OCI-LY1 (cell line): ENCODE results near the gene XPR1.

ENCODE experiments used
- H2AFZ ChIP-seq: fragments of 200-600 bp; sonication (generic), shearing (Covaris generic); 2 replicates; pipeline ENCODE4 v1.6.0; 2014; ENCODE audit warnings: antibody characterized with exemption, mild to moderate bottlenecking, low read length
- H3F3A ChIP-seq: fragments of 200-600 bp; sonication (generic), shearing (Covaris generic); 2 replicates; pipeline ENCODE4 v1.6.0; 2014; ENCODE audit warnings: mild to moderate bottlenecking, antibody characterized with exemption, low read length, moderate library complexity; ENCODE audit not compliant: insufficient read depth
- H3K27ac ChIP-seq: fragments of 200-600 bp; sonication (generic); 2 replicates; pipeline ENCODE4 v1.5.1; 2014; ENCODE audit warnings: low read length, mixed run types, mild to moderate bottlenecking, low read depth; ENCODE audit not compliant: poor library complexity, severe bottlenecking
- H3K27me3 ChIP-seq: fragments of 200-600 bp; sonication (generic); 2 replicates; pipeline ENCODE4 v1.6.0; 2014; ENCODE audit warnings: antibody characterized with exemption, mild to moderate bottlenecking, low read length, moderate library complexity; ENCODE audit not compliant: insufficient read depth
- H3K36me3 ChIP-seq: fragments of 200-600 bp; sonication (generic); 2 replicates; pipeline ENCODE4 v1.6.1; 2014; ENCODE audit warnings: mild to moderate bottlenecking, antibody characterized with exemption, low read length, moderate library complexity, mixed read lengths; ENCODE audit not compliant: insufficient read depth
- H3K4me1 ChIP-seq: fragments of 200-600 bp; sonication (generic); 2 replicates; pipeline ENCODE4 v1.5.1; 2014; ENCODE audit warnings: mild to moderate bottlenecking, low read length, moderate library complexity; ENCODE audit not compliant: insufficient read depth, severe bottlenecking
- H3K4me2 ChIP-seq: fragments of 200-600 bp; sonication (generic), shearing (Covaris generic); 2 replicates; pipeline ENCODE4 v1.6.1; 2014; ENCODE audit warnings: low read length
- H3K4me3 ChIP-seq: fragments of 200-600 bp; sonication (generic); 2 replicates; pipeline ENCODE4 v1.5.1; 2014; ENCODE audit warnings: low read length, low read depth, mild to moderate bottlenecking, mixed read lengths; ENCODE audit not compliant: poor library complexity, severe bottlenecking
- H3K79me2 ChIP-seq: fragments of 200-600 bp; shearing (Covaris generic); 2 replicates; pipeline ENCODE4 v1.6.1; 2016; ENCODE audit warnings: mixed run types, low read length, mixed read lengths; ENCODE audit not compliant: insufficient read depth
- H3K9ac ChIP-seq: fragments of 200-600 bp; sonication (generic), shearing (Covaris generic); 2 replicates; pipeline ENCODE4 v1.6.1; 2014; ENCODE audit warnings: mild to moderate bottlenecking, low read length, mixed read lengths
- H3K9me2 ChIP-seq: fragments of 200-600 bp; sonication (generic), shearing (Covaris generic); 2 replicates; pipeline ENCODE4 v1.6.1; 2014; ENCODE audit warnings: low read depth, mild to moderate bottlenecking, low read length, mixed read lengths
- H3K9me3 ChIP-seq: fragments of 200-600 bp; shearing (Covaris generic); 2 replicates; pipeline ENCODE4 v1.6.1; 2014; ENCODE audit warnings: low read length, mixed read lengths
- H4K20me1 ChIP-seq: fragments of 200-600 bp; sonication (generic), shearing (Covaris generic); 2 replicates; pipeline ENCODE4 v1.6.0; 2016; ENCODE audit warnings: mild to moderate bottlenecking, low read length; ENCODE audit not compliant: insufficient read depth
- EZH2 ChIP-seq: fragments of 200-600 bp; sonication (generic), shearing (Covaris generic); IDR thresholded peaks from 2 replicates; pipeline ENCODE4 v1.8.0; 2017; ENCODE audit warnings: borderline replicate concordance, mixed run types, mild to moderate bottlenecking, antibody characterized with exemption, low read length, moderate library complexity, mixed read lengths
- TF ChIP-seq, protein P1 (sequence below): fragments of 200-600 bp; sonication (generic), shearing (Covaris generic); IDR thresholded peaks from 2 replicates; pipeline ENCODE4 v1.5.1; 2017; ENCODE audit warnings: mild to moderate bottlenecking, antibody characterized with exemption, low read length, moderate library complexity, mixed read lengths

Gene XPR1

DNA sequence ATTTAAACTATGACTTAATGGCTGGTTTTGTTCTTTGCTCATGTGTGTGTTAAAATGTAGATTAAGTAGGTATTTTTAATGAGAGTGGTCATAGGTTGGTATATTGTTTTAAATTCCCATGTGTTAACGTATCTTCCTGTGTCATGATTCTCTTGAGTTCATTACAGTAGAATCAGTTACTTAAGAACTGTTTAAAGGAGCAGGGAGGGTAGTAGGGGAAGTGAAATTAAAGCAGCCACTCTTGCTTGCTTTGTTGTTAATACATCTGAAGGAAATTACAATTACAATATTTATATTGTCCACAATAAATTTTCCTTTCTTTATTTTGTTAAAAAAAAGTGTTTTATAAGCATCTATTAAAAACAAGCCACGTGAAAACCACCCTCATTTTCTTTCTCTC, 161.6 kb downstream of the XPR1 start:
- Histone ChIP-seq H3K4me2 (no peak overlapping the region), H3K9me2 (no peaks in the 10 kb centered on the region), H4K20me1 (no peaks in the 10 kb centered on the region), H3K27me3 (no peaks in the 10 kb centered on the region), H3K36me3 (no peaks in the 10 kb centered on the region), H3K4me1 (peaks cover 7% of the 10 kb centered on the region), H3K4me3 (no peak overlapping the region), H3K9ac (no peak overlapping the region), H3K9me3 (no peaks in the 10 kb centered on the region), H3K27ac (no peak overlapping the region), H3K79me2 (no peaks in the 10 kb centered on the region), H3F3A (no peaks in the 10 kb centered on the region), H2AFZ (no peak overlapping the region)
- TF ChIP-seq, protein P1, sequence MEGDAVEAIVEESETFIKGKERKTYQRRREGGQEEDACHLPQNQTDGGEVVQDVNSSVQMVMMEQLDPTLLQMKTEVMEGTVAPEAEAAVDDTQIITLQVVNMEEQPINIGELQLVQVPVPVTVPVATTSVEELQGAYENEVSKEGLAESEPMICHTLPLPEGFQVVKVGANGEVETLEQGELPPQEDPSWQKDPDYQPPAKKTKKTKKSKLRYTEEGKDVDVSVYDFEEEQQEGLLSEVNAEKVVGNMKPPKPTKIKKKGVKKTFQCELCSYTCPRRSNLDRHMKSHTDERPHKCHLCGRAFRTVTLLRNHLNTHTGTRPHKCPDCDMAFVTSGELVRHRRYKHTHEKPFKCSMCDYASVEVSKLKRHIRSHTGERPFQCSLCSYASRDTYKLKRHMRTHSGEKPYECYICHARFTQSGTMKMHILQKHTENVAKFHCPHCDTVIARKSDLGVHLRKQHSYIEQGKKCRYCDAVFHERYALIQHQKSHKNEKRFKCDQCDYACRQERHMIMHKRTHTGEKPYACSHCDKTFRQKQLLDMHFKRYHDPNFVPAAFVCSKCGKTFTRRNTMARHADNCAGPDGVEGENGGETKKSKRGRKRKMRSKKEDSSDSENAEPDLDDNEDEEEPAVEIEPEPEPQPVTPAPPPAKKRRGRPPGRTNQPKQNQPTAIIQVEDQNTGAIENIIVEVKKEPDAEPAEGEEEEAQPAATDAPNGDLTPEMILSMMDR = no peak
- TF ChIP-seq EZH2 = no peak

GRCh38 chr1:180796897-180797640, 165.2 kb downstream of the XPR1 start:
- Histone ChIP-seq H3K9me3 (no peaks in the 10 kb centered on the region), H3K36me3 (no peaks in the 10 kb centered on the region), H3K9me2 (no peaks in the 10 kb centered on the region), H2AFZ (no peak overlapping the region), H3K4me3 (no peak overlapping the region), H3K79me2 (no peaks in the 10 kb centered on the region), H3K27me3 (no peaks in the 10 kb centered on the region), H3K4me1 (peaks cover 2% of the 10 kb centered on the region), H4K20me1 (no peaks in the 10 kb centered on the region), H3K27ac (no peak overlapping the region), H3K4me2 (no peak overlapping the region), H3F3A (no peaks in the 10 kb centered on the region), H3K9ac (no peak overlapping the region)
- TF ChIP-seq, protein P1 = no peak
- no peak for TF ChIP-seq EZH2

DNA sequence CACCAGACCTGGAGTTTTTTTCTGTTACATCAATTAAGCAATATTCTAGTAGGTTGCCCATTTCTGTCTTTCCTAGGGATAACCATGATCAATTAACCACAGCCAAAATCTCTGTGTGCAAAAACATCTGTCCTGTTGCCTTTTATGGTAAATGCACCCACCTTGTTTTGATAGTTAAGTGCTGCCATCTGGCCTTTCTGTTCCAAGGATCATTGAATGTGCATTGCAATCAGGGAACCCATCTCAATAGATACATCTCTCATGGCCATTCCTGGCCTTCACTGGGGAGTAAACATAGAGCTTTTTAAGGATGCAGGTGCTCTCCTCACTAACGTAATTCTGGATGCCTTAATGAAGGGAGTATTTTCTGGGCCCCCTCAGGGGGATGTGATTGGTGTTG, 169.1 kb downstream of the XPR1 start:
- Histone ChIP-seq H3F3A (no peaks in the 10 kb centered on the region), H3K9ac (no peak overlapping the region), H3K27ac (no peak overlapping the region), H3K9me3 (no peaks in the 10 kb centered on the region), H3K27me3 (no peaks in the 10 kb centered on the region), H3K36me3 (no peaks in the 10 kb centered on the region), H3K9me2 (no peaks in the 10 kb centered on the region), H3K4me2 (no peak overlapping the region), H3K4me3 (no peak overlapping the region), H3K79me2 (no peaks in the 10 kb centered on the region), H2AFZ (no peak overlapping the region), H4K20me1 (no peaks in the 10 kb centered on the region), H3K4me1 (no peaks in the 10 kb centered on the region)
- TF ChIP-seq, protein P1 = no peak
- no peak for TF ChIP-seq EZH2
